Measurements from ENCODE around the gene LRRC56. TPM values are rescaled to one million over a fixed set of nuclear protein-coding genes. Genes with fewer than 3 reads are reported as not detected.

LRRC56 gene
- polyA plus RNA-seq, 2 of the 4 experiments (the other 2 are of a cell fraction), result 0.32 to 1.0 TPM

Small RNA genes within 50 kb of the gene (small RNA-seq; reads per million reads assigned to genes)
- 5.8 to 376 (median 242) reads per million in 6 experiments for gene MIR210

Other genes starting within 250 kb of the LRRC56 start
- gene PGGHG, start 248.4 kb upstream of the LRRC56 start, polyA plus RNA-seq (2011; rRNA removed), result 7.2 and 7.9 TPM in 2 replicates
- 12.9 to 19.5 TPM (median 18.3 TPM) in 3 replicates for gene PGGHG, start 248.4 kb upstream of the LRRC56 start, polyA plus RNA-seq (2017; fragmentation: RNase III; extraction: RNeasy Plus Mini Kit Qiagen cat#74134 plus additional on column Dnase treatment)
- gene IFITM5, start 238.0 kb upstream of the LRRC56 start, polyA plus RNA-seq (2011; rRNA removed), result not detected in 2 replicates
- gene IFITM5, start 238.0 kb upstream of the LRRC56 start, polyA plus RNA-seq (2017; fragmentation: RNase III; extraction: RNeasy Plus Mini Kit Qiagen cat#74134 plus additional on column Dnase treatment), result not detected in 3 replicates
- 36.4 and 61.3 TPM in 2 replicates for gene IFITM2, start 229.7 kb upstream of the LRRC56 start, polyA plus RNA-seq (2011; rRNA removed)
- 38.8 to 52.7 TPM (median 43.6 TPM) in 3 replicates for gene IFITM2, start 229.7 kb upstream of the LRRC56 start, polyA plus RNA-seq (2017; fragmentation: RNase III; extraction: RNeasy Plus Mini Kit Qiagen cat#74134 plus additional on column Dnase treatment)
- gene IFITM1, start 223.5 kb upstream of the LRRC56 start, polyA plus RNA-seq (2011; rRNA removed), result 1.7 and 2.4 TPM in 2 replicates
- 0.14 to 0.16 TPM in 2 of 3 replicates, not detected in the other for gene IFITM1, start 223.5 kb upstream of the LRRC56 start, polyA plus RNA-seq (2017; fragmentation: RNase III; extraction: RNeasy Plus Mini Kit Qiagen cat#74134 plus additional on column Dnase treatment)
- 8.6 and 10.8 TPM in 2 replicates for gene IFITM3, start 216.7 kb upstream of the LRRC56 start, polyA plus RNA-seq (2011; rRNA removed)
- gene IFITM3, start 216.7 kb upstream of the LRRC56 start, polyA plus RNA-seq (2017; fragmentation: RNase III; extraction: RNeasy Plus Mini Kit Qiagen cat#74134 plus additional on column Dnase treatment), result 8.3 to 13.5 TPM (median 11.3 TPM) in 3 replicates
- gene B4GALNT4, start 168.0 kb upstream of the LRRC56 start, polyA plus RNA-seq (2011; rRNA removed), result 5.1 and 5.3 TPM in 2 replicates
- gene B4GALNT4, start 168.0 kb upstream of the LRRC56 start, polyA plus RNA-seq (2017; fragmentation: RNase III; extraction: RNeasy Plus Mini Kit Qiagen cat#74134 plus additional on column Dnase treatment), result 20.4 to 28.0 TPM (median 27.5 TPM) in 3 replicates
- gene PKP3, start 143.3 kb upstream of the LRRC56 start, polyA plus RNA-seq (2011; rRNA removed), result 12.1 and 13.9 TPM in 2 replicates
- gene PKP3, start 143.3 kb upstream of the LRRC56 start, polyA plus RNA-seq (2017; fragmentation: RNase III; extraction: RNeasy Plus Mini Kit Qiagen cat#74134 plus additional on column Dnase treatment), result 22.3 to 25.9 TPM (median 23.4 TPM) in 3 replicates
- 27.7 and 27.8 TPM in 2 replicates for gene SIGIRR, start 122.5 kb upstream of the LRRC56 start, polyA plus RNA-seq (2011; rRNA removed)
- 56.6 to 66.4 TPM (median 58.6 TPM) in 3 replicates for gene SIGIRR, start 122.5 kb upstream of the LRRC56 start, polyA plus RNA-seq (2017; fragmentation: RNase III; extraction: RNeasy Plus Mini Kit Qiagen cat#74134 plus additional on column Dnase treatment)
- gene ANO9, start 95.5 kb upstream of the LRRC56 start, polyA plus RNA-seq (2011; rRNA removed), result 0.66 and 0.70 TPM in 2 replicates
- 0.50 to 0.55 TPM (median 0.51 TPM) in 3 replicates for gene ANO9, start 95.5 kb upstream of the LRRC56 start, polyA plus RNA-seq (2017; fragmentation: RNase III; extraction: RNeasy Plus Mini Kit Qiagen cat#74134 plus additional on column Dnase treatment)
- 23.4 and 28.9 TPM in 2 replicates for gene PTDSS2, start 87.2 kb upstream of the LRRC56 start, polyA plus RNA-seq (2011; rRNA removed)
- gene PTDSS2, start 87.2 kb upstream of the LRRC56 start, polyA plus RNA-seq (2017; fragmentation: RNase III; extraction: RNeasy Plus Mini Kit Qiagen cat#74134 plus additional on column Dnase treatment), result 34.3 to 39.4 TPM (median 38.9 TPM) in 3 replicates
- 85.8 and 108 TPM in 2 replicates for gene RNH1, start 30.3 kb upstream of the LRRC56 start, polyA plus RNA-seq (2011; rRNA removed)
- gene RNH1, start 30.3 kb upstream of the LRRC56 start, polyA plus RNA-seq (2017; fragmentation: RNase III; extraction: RNeasy Plus Mini Kit Qiagen cat#74134 plus additional on column Dnase treatment), result 131 to 135 TPM (median 135 TPM) in 3 replicates
- 56.3 and 63.3 TPM in 2 replicates for gene HRAS, start 2.0 kb upstream of the LRRC56 start, polyA plus RNA-seq (2011; rRNA removed)
- gene HRAS, start 2.0 kb upstream of the LRRC56 start, polyA plus RNA-seq (2017; fragmentation: RNase III; extraction: RNeasy Plus Mini Kit Qiagen cat#74134 plus additional on column Dnase treatment), result 86.9 to 96.3 TPM (median 88.2 TPM) in 3 replicates
- gene LMNTD2, start 23.2 kb downstream of the LRRC56 start, polyA plus RNA-seq (2011; rRNA removed), result 1.7 and 2.2 TPM in 2 replicates
- 2.6 to 4.2 TPM (median 3.5 TPM) in 3 replicates for gene LMNTD2, start 23.2 kb downstream of the LRRC56 start, polyA plus RNA-seq (2017; fragmentation: RNase III; extraction: RNeasy Plus Mini Kit Qiagen cat#74134 plus additional on column Dnase treatment)
- gene RASSF7, start 23.4 kb downstream of the LRRC56 start, polyA plus RNA-seq (2011; rRNA removed), result 18.4 and 19.0 TPM in 2 replicates
- 27.7 to 30.7 TPM (median 30.5 TPM) in 3 replicates for gene RASSF7, start 23.4 kb downstream of the LRRC56 start, polyA plus RNA-seq (2017; fragmentation: RNase III; extraction: RNeasy Plus Mini Kit Qiagen cat#74134 plus additional on column Dnase treatment)
- gene PHRF1, start 38.9 kb downstream of the LRRC56 start, polyA plus RNA-seq (2011; rRNA removed), result 8.6 and 10.8 TPM in 2 replicates
- 23.0 to 25.3 TPM (median 23.7 TPM) in 3 replicates for gene PHRF1, start 38.9 kb downstream of the LRRC56 start, polyA plus RNA-seq (2017; fragmentation: RNase III; extraction: RNeasy Plus Mini Kit Qiagen cat#74134 plus additional on column Dnase treatment)
- gene IRF7, start 78.4 kb downstream of the LRRC56 start, polyA plus RNA-seq (2011; rRNA removed), result 2.0 TPM in 2 replicates
- 3.1 to 3.8 TPM (median 3.4 TPM) in 3 replicates for gene IRF7, start 78.4 kb downstream of the LRRC56 start, polyA plus RNA-seq (2017; fragmentation: RNase III; extraction: RNeasy Plus Mini Kit Qiagen cat#74134 plus additional on column Dnase treatment)
- 0.12 and 0.26 TPM in 2 replicates for gene CDHR5, start 87.4 kb downstream of the LRRC56 start, polyA plus RNA-seq (2011; rRNA removed)
- gene CDHR5, start 87.4 kb downstream of the LRRC56 start, polyA plus RNA-seq (2017; fragmentation: RNase III; extraction: RNeasy Plus Mini Kit Qiagen cat#74134 plus additional on column Dnase treatment), result 0.07 to 0.08 TPM (median 0.07 TPM) in 3 replicates
- gene SCT, start 89.7 kb downstream of the LRRC56 start, polyA plus RNA-seq (2011; rRNA removed), result not detected in 2 replicates
- not detected in 3 replicates for gene SCT, start 89.7 kb downstream of the LRRC56 start, polyA plus RNA-seq (2017; fragmentation: RNase III; extraction: RNeasy Plus Mini Kit Qiagen cat#74134 plus additional on column Dnase treatment)
- not detected in 2 replicates for gene DRD4, start 99.7 kb downstream of the LRRC56 start, polyA plus RNA-seq (2011; rRNA removed)
- 0.07 to 0.17 TPM in 2 of 3 replicates, not detected in the other for gene DRD4, start 99.7 kb downstream of the LRRC56 start, polyA plus RNA-seq (2017; fragmentation: RNase III; extraction: RNeasy Plus Mini Kit Qiagen cat#74134 plus additional on column Dnase treatment)
- 16.0 and 17.3 TPM in 2 replicates for gene DEAF1, start 157.7 kb downstream of the LRRC56 start, polyA plus RNA-seq (2011; rRNA removed)
- gene DEAF1, start 157.7 kb downstream of the LRRC56 start, polyA plus RNA-seq (2017; fragmentation: RNase III; extraction: RNeasy Plus Mini Kit Qiagen cat#74134 plus additional on column Dnase treatment), result 23.5 to 25.8 TPM (median 24.0 TPM) in 3 replicates
- 15.1 and 15.2 TPM in 2 replicates for gene TMEM80, start 158.3 kb downstream of the LRRC56 start, polyA plus RNA-seq (2011; rRNA removed)
- 10.2 to 11.2 TPM (median 10.8 TPM) in 3 replicates for gene TMEM80, start 158.3 kb downstream of the LRRC56 start, polyA plus RNA-seq (2017; fragmentation: RNase III; extraction: RNeasy Plus Mini Kit Qiagen cat#74134 plus additional on column Dnase treatment)
- gene EPS8L2, start 168.7 kb downstream of the LRRC56 start, polyA plus RNA-seq (2011; rRNA removed), result 60.7 and 69.9 TPM in 2 replicates
- gene EPS8L2, start 168.7 kb downstream of the LRRC56 start, polyA plus RNA-seq (2017; fragmentation: RNase III; extraction: RNeasy Plus Mini Kit Qiagen cat#74134 plus additional on column Dnase treatment), result 144 to 163 TPM (median 154 TPM) in 3 replicates
- gene TALDO1, start 209.9 kb downstream of the LRRC56 start, polyA plus RNA-seq (2011; rRNA removed), result 287 and 296 TPM in 2 replicates
- 386 to 392 TPM (median 391 TPM) in 3 replicates for gene TALDO1, start 209.9 kb downstream of the LRRC56 start, polyA plus RNA-seq (2017; fragmentation: RNase III; extraction: RNeasy Plus Mini Kit Qiagen cat#74134 plus additional on column Dnase treatment)
- gene GATD1, start 240.0 kb downstream of the LRRC56 start, polyA plus RNA-seq (2011; rRNA removed), result 14.5 and 16.8 TPM in 2 replicates
- 41.9 to 43.5 TPM (median 43.1 TPM) in 3 replicates for gene GATD1, start 240.0 kb downstream of the LRRC56 start, polyA plus RNA-seq (2017; fragmentation: RNase III; extraction: RNeasy Plus Mini Kit Qiagen cat#74134 plus additional on column Dnase treatment)